A673 (cell line): ENCODE results near the gene WDR12. TPM values are rescaled to one million over a fixed set of nuclear protein-coding genes. Genes with fewer than 3 reads are reported as not detected.

Experiments used
- BruUV-seq: library from RNA; stranded (reverse); fragments of 400-500 nt; replicated peaks from 2 replicates; lab custom pipeline; 2021; lab: Mats Ljungman, UMichigan
- CTCF ChIA-PET: fragments of 300-600 bp; sonication (Branson Sonifier 250); formaldehyde crosslinking; loops from one replicate; lab custom pipeline; 2022; ENCODE audit warnings: antibody characterized with exemption; lab: Charles Lee
- POLR2A ChIA-PET: fragments of 300-600 bp; sonication (Branson Sonifier 250); formaldehyde crosslinking; loops from one replicate; lab custom pipeline; 2022; ENCODE audit warnings: antibody characterized with exemption; ENCODE audit not compliant: low non-redundant PET; lab: Charles Lee
- DNase-seq: peaks from one replicate; pipeline ENCODE4 v3.0.0-alpha.2; 2015; ENCODE audit warnings: low spot score
- H3K27ac ChIP-seq: fragments of 200-600 bp; sonication (generic); 2 replicates; pipeline ENCODE4 v1.5.1; 2016; ENCODE audit warnings: mixed run types, low read depth, mild to moderate bottlenecking, mixed read lengths, antibody characterized with exemption, low read length; ENCODE audit not compliant: poor library complexity, severe bottlenecking
- H3K27me3 ChIP-seq: fragments of 200-600 bp; sonication (generic); replicated peaks from 2 replicates; pipeline ENCODE4 v1.6.1; 2017; ENCODE audit warnings: mixed run types, low read depth, mild to moderate bottlenecking, mixed read lengths, antibody characterized with exemption, low read length; ENCODE audit not compliant: insufficient read depth, poor library complexity
- H3K36me3 ChIP-seq: fragments of 200-600 bp; sonication (generic); 2 replicates; pipeline ENCODE4 v1.6.1; 2016; ENCODE audit warnings: mixed run types, mild to moderate bottlenecking, mixed read lengths, antibody characterized with exemption, low read length; ENCODE audit not compliant: insufficient read depth, poor library complexity, severe bottlenecking
- H3K4me1 ChIP-seq: fragments of 200-600 bp; sonication (generic); 2 replicates; pipeline ENCODE4 v1.6.1; 2017; ENCODE audit warnings: mixed run types, mild to moderate bottlenecking, mixed read lengths, antibody characterized with exemption, low read length; ENCODE audit not compliant: insufficient read depth, poor library complexity, severe bottlenecking
- H3K4me3 ChIP-seq: fragments of 200-600 bp; sonication (generic); 2 replicates; pipeline ENCODE4 v1.5.1; 2016; ENCODE audit warnings: low read depth, mixed run types, mild to moderate bottlenecking, mixed read lengths, low read length; ENCODE audit not compliant: poor library complexity, severe bottlenecking
- H3K9me3 ChIP-seq: fragments of 200-600 bp; sonication (generic); 2 replicates; pipeline ENCODE4 v1.6.1; 2016; ENCODE audit warnings: mixed run types, low read depth, mild to moderate bottlenecking, mixed read lengths, antibody characterized with exemption, low read length; ENCODE audit not compliant: poor library complexity, severe bottlenecking
- EZH2 ChIP-seq: fragments of 200-600 bp; sonication (generic); IDR thresholded peaks from 2 replicates; pipeline ENCODE4 v1.6.1; 2017; ENCODE audit warnings: borderline replicate concordance, low read depth, mild to moderate bottlenecking, mixed read lengths, antibody characterized with exemption, low read length; ENCODE audit not compliant: poor library complexity, severe bottlenecking
- intact Hi-C: fragments of 100-400 bp; cut with micrococcal nuclease; formaldehyde crosslinking; loops from one replicate; pipeline ENCODE4 v1.10.0; 2022; ENCODE audit not compliant: unreplicated experiment
- total RNA-seq: library from RNA; stranded (reverse); gene quantifications from 2 replicates; pipeline ENCODE4 v1.2.3, GENCODE V29; 2021
- TF ChIP-seq, protein P1 (sequence below): fragments of 300-800, 200-600 bp; sonication (generic); conservative IDR thresholded peaks from 2 replicates; pipeline ENCODE4 v1.5.1; 2017; ENCODE audit warnings: low read depth, mild to moderate bottlenecking, antibody characterized with exemption, low read length, moderate library complexity, mixed read lengths

Gene WDR12
- total RNA-seq, 1 experiment from 2014 or later, result 164 TPM

DNA sequence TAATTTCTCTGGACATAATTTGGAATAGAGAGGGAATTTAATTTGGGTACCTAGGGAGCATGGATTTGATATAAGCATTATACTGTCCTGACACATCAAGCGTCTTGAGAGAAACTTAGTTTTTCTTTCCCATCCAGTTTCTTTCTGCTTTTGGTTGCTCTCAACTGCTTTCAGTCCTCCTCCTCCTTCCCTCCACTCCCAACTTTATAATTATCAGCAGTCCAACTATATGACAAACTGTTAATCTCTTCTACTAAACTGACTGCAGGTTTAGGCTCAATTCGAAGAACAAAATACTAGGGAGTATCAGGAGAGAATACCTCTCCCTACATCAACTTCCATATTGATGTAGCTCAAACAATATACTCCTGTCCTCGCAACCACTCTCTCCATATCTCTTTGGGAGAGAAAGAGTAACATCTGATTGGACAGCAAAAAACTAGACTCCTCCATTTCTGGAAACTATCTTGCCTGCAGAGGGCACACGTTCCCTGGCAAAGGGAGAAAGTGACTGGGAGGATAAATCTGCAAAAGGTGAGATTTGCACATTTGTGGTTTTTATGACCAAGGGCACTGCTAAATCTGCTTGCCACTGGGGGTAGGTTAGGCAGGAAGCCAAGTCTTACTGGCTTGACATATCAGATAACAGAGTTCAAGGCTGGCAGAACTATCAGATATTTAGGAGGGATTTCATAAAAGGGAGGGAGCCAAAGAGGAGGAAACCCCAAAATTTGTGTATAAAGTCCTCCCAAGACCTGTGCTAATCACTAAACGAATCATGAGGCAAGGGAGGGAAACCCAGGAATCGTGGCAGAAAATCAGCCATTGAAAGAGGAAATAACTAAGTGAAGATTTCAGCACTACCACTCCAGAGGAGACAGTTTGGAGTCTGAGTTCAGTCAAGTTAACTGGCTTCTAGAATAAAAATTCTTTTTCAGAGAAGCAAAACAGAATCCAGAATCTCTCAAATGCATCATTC is 79.9 kb downstream of the WDR12 start:
- CTCF ChIA-PET, result interaction anchor here (0.6 to 0.7 kb wide), 2 partner anchors 39 to 524 kb away, joined by 3 to 6 read pairs; no protein-coding TSS in a partner anchor
- H3K27ac ChIP-seq, result no peak overlapping the region
- no peaks in the 10 kb centered on the region for H3K9me3 ChIP-seq
- no peaks in the 10 kb centered on the region for H3K4me1 ChIP-seq
- POLR2A ChIA-PET, result no interaction called here
- H3K27me3 ChIP-seq, result no peaks in the 10 kb centered on the region
- no peak overlapping the region for H3K4me3 ChIP-seq
- TF ChIP-seq EZH2, result no peak
- TF ChIP-seq, protein P1, sequence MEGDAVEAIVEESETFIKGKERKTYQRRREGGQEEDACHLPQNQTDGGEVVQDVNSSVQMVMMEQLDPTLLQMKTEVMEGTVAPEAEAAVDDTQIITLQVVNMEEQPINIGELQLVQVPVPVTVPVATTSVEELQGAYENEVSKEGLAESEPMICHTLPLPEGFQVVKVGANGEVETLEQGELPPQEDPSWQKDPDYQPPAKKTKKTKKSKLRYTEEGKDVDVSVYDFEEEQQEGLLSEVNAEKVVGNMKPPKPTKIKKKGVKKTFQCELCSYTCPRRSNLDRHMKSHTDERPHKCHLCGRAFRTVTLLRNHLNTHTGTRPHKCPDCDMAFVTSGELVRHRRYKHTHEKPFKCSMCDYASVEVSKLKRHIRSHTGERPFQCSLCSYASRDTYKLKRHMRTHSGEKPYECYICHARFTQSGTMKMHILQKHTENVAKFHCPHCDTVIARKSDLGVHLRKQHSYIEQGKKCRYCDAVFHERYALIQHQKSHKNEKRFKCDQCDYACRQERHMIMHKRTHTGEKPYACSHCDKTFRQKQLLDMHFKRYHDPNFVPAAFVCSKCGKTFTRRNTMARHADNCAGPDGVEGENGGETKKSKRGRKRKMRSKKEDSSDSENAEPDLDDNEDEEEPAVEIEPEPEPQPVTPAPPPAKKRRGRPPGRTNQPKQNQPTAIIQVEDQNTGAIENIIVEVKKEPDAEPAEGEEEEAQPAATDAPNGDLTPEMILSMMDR, result peak; percentile 81
- no TSS peak for BruUV-seq
- DNase-seq, result peak; percentile 84
- intact Hi-C loops, result loop anchor here (2.0 to 5.0 kb wide), 3 partner anchors 291 to 986 kb away; no protein-coding TSS in a partner anchor
- no peaks in the 10 kb centered on the region for H3K36me3 ChIP-seq

DNA sequence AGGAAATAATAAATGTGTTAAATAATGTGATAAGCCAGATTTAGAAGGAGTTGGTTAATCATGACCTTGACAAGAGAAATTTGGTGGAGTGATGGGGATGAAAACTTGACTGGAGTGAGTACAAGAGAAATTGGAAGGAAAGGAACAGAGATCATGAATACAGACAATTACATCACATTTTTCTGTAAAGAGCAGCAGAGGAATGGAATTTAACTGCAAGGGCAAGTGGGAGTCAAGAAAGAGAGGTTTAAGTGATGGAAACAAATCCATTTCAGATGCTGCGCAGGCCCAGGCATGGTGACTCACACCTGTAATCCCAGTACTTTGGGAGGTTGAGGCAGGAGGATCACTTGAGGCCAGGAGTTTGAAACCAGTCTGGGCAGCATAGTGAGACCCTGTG is 86.6 kb downstream of the WDR12 start:
- Histone ChIP-seq H3K4me3 (no peak overlapping the region), H3K36me3 (no peaks in the 10 kb centered on the region), H3K9me3 (no peaks in the 10 kb centered on the region), H3K27ac (no peak overlapping the region), H3K27me3 (no peaks in the 10 kb centered on the region), H3K4me1 (no peaks in the 10 kb centered on the region)
- POLR2A ChIA-PET, result no interaction called here
- BruUV-seq, result no TSS peak
- TF ChIP-seq EZH2, result no peak
- TF ChIP-seq, protein P1, result no peak
- DNase-seq, result no peak
- intact Hi-C loops, result no loop called here
- CTCF ChIA-PET, result no interaction called here

Other genes starting within 250 kb of the WDR12 start
- 3.2 and 4.7 TPM in 2 replicates for gene ICA1L, start 39.9 kb downstream of the WDR12 start, total RNA-seq
- 5.1 and 7.1 TPM in 2 replicates for gene CARF, start 602 bp upstream of the WDR12 start, total RNA-seq
- gene NBEAL1, start 103.2 kb upstream of the WDR12 start, total RNA-seq, result 14.1 and 15.8 TPM in 2 replicates